ENCODE measurements around the gene ZNF76. TPM values are rescaled to one million over a fixed set of nuclear protein-coding genes. Genes with fewer than 3 reads are reported as not detected.

The ZNF76 gene
- total and polyA plus RNA-seq, 2 donors (not counting 3 experiments of a cell fraction or from before 2014, with no cell fraction given), result 27.9 to 34.6 TPM

DNA sequence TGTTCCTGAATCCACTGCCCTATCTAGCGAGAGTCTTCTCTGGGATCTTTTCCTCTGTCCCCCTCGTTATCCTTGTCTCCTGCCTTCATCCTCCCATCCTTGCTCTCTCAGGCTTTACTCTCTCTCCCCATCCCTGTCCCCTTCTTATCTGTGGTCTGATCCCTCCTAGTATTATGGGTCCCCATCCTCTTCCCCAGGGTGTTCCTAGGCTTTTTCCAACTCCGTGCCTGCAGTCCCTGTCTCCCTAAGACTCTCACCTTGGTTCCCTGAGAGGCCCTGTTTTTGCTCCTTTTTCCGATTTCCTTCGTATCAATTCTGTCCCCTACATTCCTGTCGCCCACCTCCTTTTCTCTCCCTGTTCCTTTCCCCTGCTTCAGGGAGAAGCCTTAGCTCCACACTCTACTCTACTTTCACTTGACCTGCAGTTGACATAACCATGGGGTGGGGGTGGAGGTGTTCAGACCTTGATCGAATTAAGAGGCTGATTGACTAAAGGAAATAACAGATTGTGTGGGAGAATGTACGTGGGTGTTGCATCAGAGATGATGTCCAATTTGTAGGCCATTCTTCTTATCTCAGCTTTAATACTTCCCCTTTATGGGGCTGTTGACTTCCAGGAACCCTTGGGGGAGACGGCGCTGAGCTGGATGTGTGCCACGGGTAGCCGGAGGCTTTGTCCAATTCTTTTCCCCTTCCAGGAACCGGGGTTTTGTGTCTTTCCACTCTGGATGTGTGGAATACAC is 83.7 kb downstream of the ZNF76 start:
- H3K79me2 ChIP-seq (ENCODE audit: control insufficient read depth, insufficient read depth, low read length), result peaks cover 43% of the 10 kb centered on the region
- FAIRE-seq, result peak; percentile 67
- CTCF ChIA-PET, result interaction anchor here (0.7 to 6.9 kb wide), 19 partner anchors 11 to 138 kb away, joined by 3 to 270 read pairs (median 6); partner anchors contain the start of genes DEF6, FANCE and RPL10A

More for the DNA sequence above, 83.7 kb downstream of the ZNF76 start:
- peaks cover 2% of the 10 kb centered on the region for H4K20me1 ChIP-seq (replicated peaks; ENCODE audit: control insufficient read depth, extremely low read depth, insufficient read depth, low read length)
- peak overlapping the region; percentile 95 for H3K4me2 ChIP-seq (ENCODE audit: insufficient read depth, low read length)
- POLR2A ChIA-PET, result interaction anchor here (0.6 to 1.6 kb wide), 4 partner anchors 106 to 1916 kb away, joined by 3 to 6 read pairs (median 4); partner anchors contain the start of gene RPL10A
- dilution Hi-C loops (cut with MboI; ENCODE audit: extremely low pct_ligation_motif_present, low sequenced_read_pairs) (no loop called here), intact Hi-C loops (cut with micrococcal nuclease) (loop anchor here (1.0 kb wide), 1 partner anchor 27 kb away; no protein-coding TSS in a partner anchor)
- no peaks in the 10 kb centered on the region for H3K9me3 ChIP-seq (replicated peaks; ENCODE audit: control insufficient read depth, insufficient read depth, low read length)
- DNase-seq (ENCODE audit: low read depth, low spot score), result peak; percentile 75
- peak overlapping the region; percentile 58 for H3K27ac ChIP-seq (ENCODE audit: insufficient read depth, low read depth, low read length)
- peak overlapping the region; percentile 90 for H3K9ac ChIP-seq (replicated peaks; ENCODE audit: extremely low read depth, insufficient read depth, low read length)
- H3K9me1 ChIP-seq (replicated peaks; ENCODE audit: control insufficient read depth, extremely low read depth, insufficient read depth, low read length), result no peaks in the 10 kb centered on the region
- peaks cover 14% of the 10 kb centered on the region for H3K4me1 ChIP-seq (ENCODE audit: control insufficient read depth, extremely low read depth, insufficient read depth, low read length)
- peak overlapping the region; percentile 47 to 75 (median 70) for H3K4me3 ChIP-seq (replicated peaks in 1 of 3; ENCODE audit: insufficient read depth in 1 of 3, low read depth in 1 of 3, low read length in 3 of 3)
- TSS peak; percentile 35 for BruUV-seq (replicated peaks)
- H3K36me3 ChIP-seq (ENCODE audit: control insufficient read depth in 2 of 2, extremely low read depth in 1 of 2, insufficient read depth in 2 of 2, low read length in 2 of 2), result peaks cover 2 to 8% of the 10 kb centered on the region in 2 experiments
- no peak for TF ChIP-seq EZH2 (IDR thresholded peaks at IDR 0.05; ENCODE audit: borderline replicate concordance, low read depth, low read length, severe bottlenecking)
- no peak for TF ChIP-seq POLR2AphosphoS5 (IDR thresholded peaks at IDR 0.05; ENCODE audit: insufficient read depth, low read depth, low read length)
- TF ChIP-seq MYC (IDR thresholded peaks at IDR 0.05; ENCODE audit: low read depth, low read length), result no peak
- TF ChIP-seq, protein P1, sequence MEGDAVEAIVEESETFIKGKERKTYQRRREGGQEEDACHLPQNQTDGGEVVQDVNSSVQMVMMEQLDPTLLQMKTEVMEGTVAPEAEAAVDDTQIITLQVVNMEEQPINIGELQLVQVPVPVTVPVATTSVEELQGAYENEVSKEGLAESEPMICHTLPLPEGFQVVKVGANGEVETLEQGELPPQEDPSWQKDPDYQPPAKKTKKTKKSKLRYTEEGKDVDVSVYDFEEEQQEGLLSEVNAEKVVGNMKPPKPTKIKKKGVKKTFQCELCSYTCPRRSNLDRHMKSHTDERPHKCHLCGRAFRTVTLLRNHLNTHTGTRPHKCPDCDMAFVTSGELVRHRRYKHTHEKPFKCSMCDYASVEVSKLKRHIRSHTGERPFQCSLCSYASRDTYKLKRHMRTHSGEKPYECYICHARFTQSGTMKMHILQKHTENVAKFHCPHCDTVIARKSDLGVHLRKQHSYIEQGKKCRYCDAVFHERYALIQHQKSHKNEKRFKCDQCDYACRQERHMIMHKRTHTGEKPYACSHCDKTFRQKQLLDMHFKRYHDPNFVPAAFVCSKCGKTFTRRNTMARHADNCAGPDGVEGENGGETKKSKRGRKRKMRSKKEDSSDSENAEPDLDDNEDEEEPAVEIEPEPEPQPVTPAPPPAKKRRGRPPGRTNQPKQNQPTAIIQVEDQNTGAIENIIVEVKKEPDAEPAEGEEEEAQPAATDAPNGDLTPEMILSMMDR (IDR thresholded peaks at IDR 0.05; ENCODE audit: extremely low read depth in 1 of 2, insufficient read depth in 1 of 2, low read depth in 1 of 2, low read length in 2 of 2), result no peak
- no peak for TF ChIP-seq MAX (IDR thresholded peaks at IDR 0.05; ENCODE audit: insufficient read depth, insufficient read length)
- TF ChIP-seq GATA2 (IDR thresholded peaks at IDR 0.05; ENCODE audit: insufficient read depth, insufficient read length, low read depth, low read length), result no peak
- TF ChIP-seq JUN (IDR thresholded peaks at IDR 0.05; ENCODE audit: borderline replicate concordance, insufficient read depth, insufficient read length, low read depth), result no peak
- no peak for TF ChIP-seq FOS (IDR thresholded peaks at IDR 0.05; ENCODE audit: borderline replicate concordance, insufficient read depth, low read length)
- no peak for TF ChIP-seq POLR2A (IDR thresholded peaks at IDR 0.05; ENCODE audit: low read depth, low read length)
- peaks cover 0 to 4% of the 10 kb centered on the region in 2 experiments for H3K27me3 ChIP-seq (ENCODE audit: control insufficient read depth in 2 of 2, insufficient read depth in 2 of 2, low read length in 2 of 2)
- H2AFZ ChIP-seq (ENCODE audit: low read depth, low read length), result peak overlapping the region; percentile 61
